ENCODE results near the gene ENO3. TPM values are rescaled to one million over a fixed set of nuclear protein-coding genes. Genes with fewer than 3 reads are reported as not detected.

Gene ENO3
- polyA plus RNA-seq, 1 of the 3 experiments (the other 2 are of a cell fraction): 29.2 TPM

DNA sequence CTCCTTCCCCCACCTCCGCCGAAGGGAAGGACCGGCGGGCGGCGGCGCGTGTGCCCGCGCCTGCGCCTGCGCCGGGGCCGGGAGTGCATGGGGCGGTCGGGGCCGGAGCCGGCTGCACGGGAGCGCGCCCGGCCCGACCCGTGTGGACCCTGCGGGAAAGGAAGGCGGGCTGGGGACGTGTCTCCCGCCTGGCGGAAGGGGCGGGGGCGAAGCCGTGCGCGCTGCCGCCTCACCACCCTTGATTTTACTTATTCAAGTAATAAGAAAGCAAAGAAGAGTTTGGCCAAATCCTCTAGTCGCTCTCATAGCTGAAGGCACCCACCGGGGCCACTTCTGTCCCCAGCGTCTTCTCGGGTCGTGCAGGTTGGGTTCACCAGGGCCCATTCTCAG lies 2.0 kb upstream of the ENO3 start (continued):
- TF ChIP-seq, protein P1, sequence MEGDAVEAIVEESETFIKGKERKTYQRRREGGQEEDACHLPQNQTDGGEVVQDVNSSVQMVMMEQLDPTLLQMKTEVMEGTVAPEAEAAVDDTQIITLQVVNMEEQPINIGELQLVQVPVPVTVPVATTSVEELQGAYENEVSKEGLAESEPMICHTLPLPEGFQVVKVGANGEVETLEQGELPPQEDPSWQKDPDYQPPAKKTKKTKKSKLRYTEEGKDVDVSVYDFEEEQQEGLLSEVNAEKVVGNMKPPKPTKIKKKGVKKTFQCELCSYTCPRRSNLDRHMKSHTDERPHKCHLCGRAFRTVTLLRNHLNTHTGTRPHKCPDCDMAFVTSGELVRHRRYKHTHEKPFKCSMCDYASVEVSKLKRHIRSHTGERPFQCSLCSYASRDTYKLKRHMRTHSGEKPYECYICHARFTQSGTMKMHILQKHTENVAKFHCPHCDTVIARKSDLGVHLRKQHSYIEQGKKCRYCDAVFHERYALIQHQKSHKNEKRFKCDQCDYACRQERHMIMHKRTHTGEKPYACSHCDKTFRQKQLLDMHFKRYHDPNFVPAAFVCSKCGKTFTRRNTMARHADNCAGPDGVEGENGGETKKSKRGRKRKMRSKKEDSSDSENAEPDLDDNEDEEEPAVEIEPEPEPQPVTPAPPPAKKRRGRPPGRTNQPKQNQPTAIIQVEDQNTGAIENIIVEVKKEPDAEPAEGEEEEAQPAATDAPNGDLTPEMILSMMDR (IDR thresholded peaks at IDR 0.05): no peak
- TF ChIP-seq RFX5 (IDR thresholded peaks at IDR 0.05; ENCODE audit: low read length) (no peak), EZH2phosphoT487 (IDR thresholded peaks at IDR 0.05; ENCODE audit: borderline replicate concordance, low read depth) (no peak)

DNA sequence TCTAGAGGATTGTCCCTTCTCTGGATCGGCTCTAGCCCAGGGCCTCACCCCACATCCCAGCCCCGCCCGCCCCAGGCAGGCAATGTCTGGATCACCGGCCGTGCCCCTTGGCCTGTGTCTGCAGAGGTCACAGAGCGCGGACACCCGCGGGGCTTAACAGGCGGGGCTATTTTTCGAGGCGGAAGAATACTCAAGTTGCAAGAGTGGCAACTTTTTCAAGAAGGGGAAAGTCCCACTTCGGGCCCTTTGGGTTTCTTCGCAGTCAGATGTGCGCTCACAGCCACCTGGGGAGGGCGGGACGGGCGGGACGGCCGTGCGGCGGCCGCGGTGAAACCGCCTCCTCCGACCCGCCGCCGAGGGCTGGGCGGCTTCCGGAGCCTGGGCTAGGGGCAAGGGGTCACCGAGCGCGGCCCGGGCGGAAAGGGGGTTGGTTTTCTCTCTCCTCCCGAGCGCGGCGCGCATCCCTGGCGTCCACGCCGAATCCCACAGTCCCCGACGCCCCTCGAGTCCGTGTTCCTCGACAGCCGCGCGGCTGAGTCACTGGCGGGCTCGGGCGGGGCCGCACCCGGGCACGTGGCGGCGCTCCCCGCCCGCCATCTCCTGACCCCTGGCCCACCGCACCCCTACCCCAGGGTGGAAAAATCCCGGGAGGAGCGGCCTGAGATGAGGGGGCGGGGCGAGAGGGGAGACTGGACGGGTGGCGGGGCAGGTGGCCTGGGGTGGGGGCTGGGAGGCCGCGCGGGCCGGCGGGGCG lies 1.4 kb upstream of the ENO3 start:
- Histone ChIP-seq H3K4me2 (peak overlapping the region; percentile 98), H3K9me2 (no peaks in the 10 kb centered on the region), H3K4me3 (ENCODE audit: low read depth in 2 of 2, low read length in 1 of 2) (peak overlapping the region; percentile 79 to 99), H3K9me3 (no peaks in the 10 kb centered on the region), H3F3A (replicated peaks; ENCODE audit: insufficient read depth) (peaks cover 56% of the 10 kb centered on the region), H3K27ac (ENCODE audit: low read depth in 2 of 2, low read length in 1 of 2) (peak overlapping the region; percentile 97 to 100), H4K20me1 (ENCODE audit: insufficient read depth) (peaks cover 30% of the 10 kb centered on the region), H3K79me2 (ENCODE audit: insufficient read depth) (peaks cover 65% of the 10 kb centered on the region), H3K36me3 (replicated peaks in 1 of 2; ENCODE audit: control insufficient read depth in 1 of 2, insufficient read depth in 2 of 2, low read length in 1 of 2) (peaks cover 21 to 25% of the 10 kb centered on the region in 2 experiments), H3K4me1 (ENCODE audit: control insufficient read depth in 1 of 2, insufficient read depth in 2 of 2, low read depth in 1 of 2, low read length in 1 of 2) (peaks cover 40 to 44% of the 10 kb centered on the region in 2 experiments), H3K9ac (peak overlapping the region; percentile 99), H2AFZ (ENCODE audit: low read depth) (no peak overlapping the region), H3K27me3 (ENCODE audit: insufficient read depth) (no peaks in the 10 kb centered on the region)
- DNase-seq: peak; percentile 64
- CTCF ChIA-PET: interaction anchor here (0.9 to 2.7 kb wide), 3 partner anchors 9 to 48 kb away, joined by 3 to 13 read pairs (median 3); partner anchors contain the start of genes INCA1, KIF1C, RNF167 and SLC25A11
- POLR2A ChIA-PET: interaction anchor here (1.3 to 6.7 kb wide), 4 partner anchors 9 to 48 kb away, joined by 5 to 56 read pairs (median 24); partner anchors contain the start of genes INCA1, KIF1C, RNF167 and SLC25A11
- WGBS (ENCODE audit: low lambda C conversion rate): 1% methylated on average over 27 of the region's 75 CpGs
- TF ChIP-seq MXI1 (IDR thresholded peaks at IDR 0.05; ENCODE audit: low read depth, low read length) (peak; percentile 60; the same call in 1 of the 2 replicates), EP300 (IDR thresholded peaks at IDR 0.05; ENCODE audit: borderline replicate concordance in 1 of 2, low read depth in 1 of 2, low read length in 1 of 2) (peak in 1 of 2 experiments; percentile 43; a peak in 2 of 4 replicates), EZH2phosphoT487 (IDR thresholded peaks at IDR 0.05; ENCODE audit: borderline replicate concordance, low read depth) (no peak), TEAD4 (IDR thresholded peaks at IDR 0.05; ENCODE audit: borderline replicate concordance, insufficient read depth) (peak; percentile 9; the same call in 1 of the 2 replicates), FOSL2 (IDR thresholded peaks at IDR 0.05; ENCODE audit: borderline replicate concordance, low read depth) (peak; percentile 12; the same call in 1 of the 2 replicates), SIN3A (IDR thresholded peaks at IDR 0.05; ENCODE audit: borderline replicate concordance, low read depth, low read length) (peak; percentile 46; the same call in 1 of the 2 replicates), POLR2AphosphoS5 (IDR thresholded peaks at IDR 0.05; ENCODE audit: low read depth, low read length) (no peak)
- TF ChIP-seq, protein P2, sequence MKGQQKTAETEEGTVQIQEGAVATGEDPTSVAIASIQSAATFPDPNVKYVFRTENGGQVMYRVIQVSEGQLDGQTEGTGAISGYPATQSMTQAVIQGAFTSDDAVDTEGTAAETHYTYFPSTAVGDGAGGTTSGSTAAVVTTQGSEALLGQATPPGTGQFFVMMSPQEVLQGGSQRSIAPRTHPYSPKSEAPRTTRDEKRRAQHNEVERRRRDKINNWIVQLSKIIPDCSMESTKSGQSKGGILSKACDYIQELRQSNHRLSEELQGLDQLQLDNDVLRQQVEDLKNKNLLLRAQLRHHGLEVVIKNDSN (IDR thresholded peaks at IDR 0.05; ENCODE audit: borderline replicate concordance, low read depth): peak; percentile 57; the same call in 1 of the 2 replicates
- TF ChIP-seq, protein P3, sequence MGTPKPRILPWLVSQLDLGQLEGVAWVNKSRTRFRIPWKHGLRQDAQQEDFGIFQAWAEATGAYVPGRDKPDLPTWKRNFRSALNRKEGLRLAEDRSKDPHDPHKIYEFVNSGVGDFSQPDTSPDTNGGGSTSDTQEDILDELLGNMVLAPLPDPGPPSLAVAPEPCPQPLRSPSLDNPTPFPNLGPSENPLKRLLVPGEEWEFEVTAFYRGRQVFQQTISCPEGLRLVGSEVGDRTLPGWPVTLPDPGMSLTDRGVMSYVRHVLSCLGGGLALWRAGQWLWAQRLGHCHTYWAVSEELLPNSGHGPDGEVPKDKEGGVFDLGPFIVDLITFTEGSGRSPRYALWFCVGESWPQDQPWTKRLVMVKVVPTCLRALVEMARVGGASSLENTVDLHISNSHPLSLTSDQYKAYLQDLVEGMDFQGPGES (IDR thresholded peaks at IDR 0.05; ENCODE audit: low read depth, low read length): no peak
- TF ChIP-seq, protein P4, sequence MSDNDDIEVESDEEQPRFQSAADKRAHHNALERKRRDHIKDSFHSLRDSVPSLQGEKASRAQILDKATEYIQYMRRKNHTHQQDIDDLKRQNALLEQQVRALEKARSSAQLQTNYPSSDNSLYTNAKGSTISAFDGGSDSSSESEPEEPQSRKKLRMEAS (IDR thresholded peaks at IDR 0.05; ENCODE audit: low read depth): peak; percentile 85; the same call in 1 of the 2 replicates
